ENCODE results near the gene DDAH1.
"Not testable (repeated sequence)": the region's sequence is repeated elsewhere in the genome, so short reads cannot be mapped to it uniquely, and the experiment has no call there.

Gene DDAH1

DNA sequence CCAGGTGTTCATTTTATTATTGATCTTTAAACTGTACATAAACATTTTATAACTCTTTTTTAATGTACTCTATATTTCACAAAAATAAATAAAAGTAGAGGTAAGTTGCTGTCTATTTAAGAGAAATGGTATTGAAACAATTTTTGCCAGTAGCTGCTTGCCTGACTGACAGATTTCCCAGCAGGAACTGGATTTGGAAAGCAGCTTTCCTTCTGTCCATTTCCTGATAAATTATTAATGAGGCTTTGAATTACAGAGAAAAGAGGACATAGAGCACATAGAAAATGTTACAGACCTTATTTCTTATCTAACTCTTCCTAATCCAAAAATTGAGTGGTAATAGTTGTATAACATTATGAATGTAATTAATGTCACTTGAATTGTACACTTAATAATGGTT, 108.8 kb downstream of the DDAH1 start:
- Mint-ChIP-seq H3K9me3 (no peaks in the 10 kb centered on the region), H3K27ac (no peak overlapping the region), H3K27me3 (no peaks in the 10 kb centered on the region)

DNA sequence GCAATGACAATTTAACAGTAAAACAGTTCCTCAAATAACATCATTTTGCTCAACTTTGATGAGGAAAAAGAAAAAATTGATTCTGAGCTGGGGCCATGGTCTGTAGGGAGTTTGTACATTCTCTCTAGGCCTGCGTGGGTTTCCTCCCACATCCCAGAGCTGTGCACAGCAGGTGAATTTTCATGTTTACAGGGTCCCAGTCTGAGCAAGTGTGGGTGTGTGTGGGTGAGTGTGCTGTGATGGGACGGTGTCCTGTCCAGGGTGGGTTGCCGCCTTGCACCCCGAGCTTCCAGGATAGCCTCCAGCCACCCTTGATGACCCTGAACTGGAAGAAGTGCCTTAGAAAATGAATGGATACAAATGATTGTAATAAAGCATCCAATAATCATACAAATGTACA, 112.9 kb downstream of the DDAH1 start:
- Mint-ChIP-seq H3K27ac (no peak overlapping the region), H3K4me3 (no peak overlapping the region), H3K4me1 (ENCODE audit: low read depth) (no peaks in the 10 kb centered on the region), H3K36me3 (ENCODE audit: low read depth) (no peaks in the 10 kb centered on the region), H3K9me3 (no peaks in the 10 kb centered on the region), H3K27me3 (no peaks in the 10 kb centered on the region)

More for the DNA sequence above, 108.8 kb downstream of the DDAH1 start:
- H3K4me3 Mint-ChIP-seq, result no peak overlapping the region
- no peaks in the 10 kb centered on the region for H3K36me3 Mint-ChIP-seq (ENCODE audit: low read depth)
- H3K4me1 Mint-ChIP-seq (ENCODE audit: low read depth), result no peaks in the 10 kb centered on the region

DNA sequence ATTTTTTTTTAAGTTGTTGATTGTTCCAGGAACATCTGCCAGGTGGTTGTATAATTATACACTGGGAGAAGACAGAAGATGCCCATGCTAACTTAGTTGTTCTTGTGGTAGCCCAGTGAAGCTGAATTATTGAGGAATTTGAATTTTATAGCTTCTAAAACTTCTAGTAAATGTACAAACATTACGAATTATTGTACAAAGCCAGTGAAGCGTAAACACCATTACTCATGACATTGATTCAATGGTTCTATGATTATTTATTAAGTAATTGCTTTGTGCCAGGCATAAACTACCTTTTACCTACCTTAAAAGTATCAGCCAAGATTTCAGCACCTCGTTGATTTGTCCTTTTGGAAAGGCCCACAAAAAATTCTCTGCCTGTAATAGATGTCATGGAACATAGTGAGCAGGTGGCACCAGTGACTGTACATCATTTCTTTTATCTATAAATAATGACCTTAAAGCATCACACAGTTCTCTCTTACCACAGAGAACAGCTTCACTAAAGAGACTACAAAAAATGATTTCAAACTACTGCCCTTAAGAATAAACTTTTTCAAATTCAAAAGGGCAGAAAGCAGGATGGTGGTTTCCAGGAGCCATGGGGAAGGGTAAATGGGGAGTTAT, 113.6 kb downstream of the DDAH1 start:
- no peaks in the 10 kb centered on the region for H3K9me3 Mint-ChIP-seq
- no peaks in the 10 kb centered on the region for H3K27me3 Mint-ChIP-seq
- no peak overlapping the region for H3K4me3 Mint-ChIP-seq
- H3K27ac Mint-ChIP-seq, result no peak overlapping the region
- H3K4me1 Mint-ChIP-seq (ENCODE audit: low read depth), result no peaks in the 10 kb centered on the region
- H3K36me3 Mint-ChIP-seq (ENCODE audit: low read depth), result no peaks in the 10 kb centered on the region

GRCh38 chr1:85349224-85349623, 115.7 kb downstream of the DDAH1 start:
- no peaks in the 10 kb centered on the region for H3K4me1 Mint-ChIP-seq (ENCODE audit: low read depth)
- H3K27ac Mint-ChIP-seq, result no peak overlapping the region
- no peak overlapping the region for H3K4me3 Mint-ChIP-seq
- peaks cover 4% of the 10 kb centered on the region for H3K27me3 Mint-ChIP-seq
- H3K36me3 Mint-ChIP-seq (ENCODE audit: low read depth), result no peaks in the 10 kb centered on the region
- no peaks in the 10 kb centered on the region for H3K9me3 Mint-ChIP-seq

DNA sequence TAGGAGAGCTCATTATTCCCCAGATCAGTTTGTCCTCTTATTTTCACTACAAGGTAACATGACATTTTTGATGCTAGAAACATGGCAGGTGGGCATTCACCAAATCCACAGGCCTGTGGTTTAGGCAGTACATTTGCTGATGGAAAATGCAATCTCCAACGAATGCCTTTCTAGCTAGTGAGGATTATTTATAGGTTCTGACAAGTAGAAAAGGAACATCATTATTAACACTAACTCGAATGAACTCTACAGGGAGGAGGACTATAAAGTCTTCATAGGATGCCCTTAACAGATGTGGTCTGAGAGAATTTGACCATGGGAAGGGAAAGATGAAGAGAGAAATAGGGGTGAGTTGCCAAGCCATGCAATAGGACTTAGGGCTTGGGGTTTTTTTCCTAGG, 117.1 kb downstream of the DDAH1 start:
- peaks cover 7% of the 10 kb centered on the region for H3K27me3 Mint-ChIP-seq
- no peaks in the 10 kb centered on the region for H3K9me3 Mint-ChIP-seq
- no peaks in the 10 kb centered on the region for H3K36me3 Mint-ChIP-seq (ENCODE audit: low read depth)
- no peak overlapping the region for H3K4me3 Mint-ChIP-seq
- no peak overlapping the region for H3K27ac Mint-ChIP-seq
- no peaks in the 10 kb centered on the region for H3K4me1 Mint-ChIP-seq (ENCODE audit: low read depth)

GRCh38 chr1:85347275-85347674, 117.7 kb downstream of the DDAH1 start:
- not testable (repeated sequence) for H3K27ac Mint-ChIP-seq; H3K4me3 Mint-ChIP-seq; H3K4me1 Mint-ChIP-seq (ENCODE audit: low read depth); H3K9me3 Mint-ChIP-seq; H3K36me3 Mint-ChIP-seq (ENCODE audit: low read depth)
- H3K27me3 Mint-ChIP-seq, result peaks cover 10% of the 10 kb centered on the region

DNA sequence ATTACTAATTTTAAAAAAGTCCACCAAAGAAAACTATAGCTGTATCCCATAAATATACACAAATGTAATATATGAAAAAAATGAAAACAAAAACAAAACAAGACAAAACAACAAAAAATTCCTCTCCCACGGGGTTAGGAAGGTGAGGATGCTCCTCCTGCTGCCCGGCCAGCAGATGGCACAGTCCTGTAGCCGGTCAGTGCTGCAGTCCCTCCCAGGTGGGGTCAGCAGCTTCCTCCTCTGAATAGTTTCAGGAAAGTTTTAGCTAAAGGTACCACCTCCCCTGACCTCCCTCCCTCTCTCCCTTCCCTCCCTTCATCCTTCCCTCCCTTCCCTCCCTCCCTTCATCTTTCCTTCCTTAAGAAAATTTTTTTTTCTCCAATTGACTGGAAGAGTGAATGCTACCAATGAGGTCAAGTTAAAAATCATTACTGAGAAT, 120.7 kb downstream of the DDAH1 start:
- Mint-ChIP-seq H3K4me1 (ENCODE audit: low read depth) (no peaks in the 10 kb centered on the region), H3K27me3 (peaks cover 34% of the 10 kb centered on the region), H3K4me3 (no peak overlapping the region), H3K27ac (no peak overlapping the region), H3K9me3 (no peaks in the 10 kb centered on the region), H3K36me3 (ENCODE audit: low read depth) (no peaks in the 10 kb centered on the region)

DNA sequence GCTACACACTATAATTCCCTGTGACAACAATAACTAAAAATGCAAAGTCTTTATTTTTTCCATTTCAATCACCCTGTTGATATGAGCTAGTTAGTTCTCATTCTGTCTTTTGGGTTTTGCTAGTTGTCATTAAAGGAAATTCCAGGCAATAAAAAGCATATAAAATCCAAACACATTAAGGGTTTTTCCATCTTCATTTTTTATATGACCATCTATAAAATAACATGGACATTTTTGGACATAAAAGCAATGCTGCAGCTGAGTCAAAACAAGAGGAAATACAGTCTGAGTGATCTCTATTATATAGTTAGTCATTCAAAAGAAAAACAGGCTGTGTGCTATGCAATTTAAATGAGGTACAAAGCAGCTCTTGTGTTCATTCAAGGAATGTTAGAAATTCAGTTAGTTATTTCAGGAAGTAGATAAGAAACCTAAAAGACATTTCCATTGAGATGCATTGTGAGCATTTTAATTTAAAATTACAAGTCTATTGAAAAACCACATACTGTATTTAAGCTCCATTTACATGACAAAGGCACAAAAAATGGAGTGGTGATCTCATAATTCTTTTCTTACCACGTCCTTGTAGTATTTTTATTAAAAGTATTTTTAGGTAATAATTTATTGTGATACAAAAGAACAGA, 121.2 kb downstream of the DDAH1 start:
- Mint-ChIP-seq H3K36me3 (ENCODE audit: low read depth) (no peaks in the 10 kb centered on the region), H3K4me1 (ENCODE audit: low read depth) (no peaks in the 10 kb centered on the region), H3K4me3 (no peak overlapping the region), H3K27me3 (peaks cover 36% of the 10 kb centered on the region), H3K9me3 (no peaks in the 10 kb centered on the region), H3K27ac (no peak overlapping the region)

DNA sequence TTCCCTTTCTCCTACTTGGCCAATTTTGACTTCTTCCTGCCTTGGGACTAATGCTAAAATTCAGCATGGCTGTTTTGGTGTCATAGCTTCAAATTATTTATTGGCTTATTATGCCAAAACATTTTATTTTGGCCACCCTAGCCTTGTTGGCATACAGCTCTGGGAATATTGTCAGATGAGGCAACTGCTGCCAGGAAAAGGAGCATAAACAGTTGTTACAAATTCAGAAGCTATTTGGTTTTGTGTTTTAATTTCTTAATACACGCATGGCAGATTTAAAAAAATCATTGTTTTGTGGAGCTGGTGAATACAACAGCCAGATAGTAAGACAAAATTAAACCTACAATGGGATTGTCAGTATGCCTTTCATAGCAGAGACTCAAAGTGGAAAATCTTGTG, 121.7 kb downstream of the DDAH1 start:
- Mint-ChIP-seq H3K27ac (no peak overlapping the region), H3K36me3 (ENCODE audit: low read depth) (no peaks in the 10 kb centered on the region), H3K27me3 (peaks cover 39% of the 10 kb centered on the region), H3K9me3 (no peaks in the 10 kb centered on the region), H3K4me3 (no peak overlapping the region), H3K4me1 (ENCODE audit: low read depth) (no peaks in the 10 kb centered on the region)

GRCh38 chr1:85342207-85342606, 122.8 kb downstream of the DDAH1 start:
- Mint-ChIP-seq H3K4me3 (no peak overlapping the region), H3K36me3 (ENCODE audit: low read depth) (no peaks in the 10 kb centered on the region), H3K27ac (no peak overlapping the region), H3K4me1 (ENCODE audit: low read depth) (no peaks in the 10 kb centered on the region), H3K9me3 (no peaks in the 10 kb centered on the region), H3K27me3 (peaks cover 44% of the 10 kb centered on the region)

GRCh38 chr1:85340427-85340826, 124.5 kb downstream of the DDAH1 start:
- Mint-ChIP-seq H3K4me1 (ENCODE audit: low read depth) (no peaks in the 10 kb centered on the region), H3K36me3 (ENCODE audit: low read depth) (no peaks in the 10 kb centered on the region), H3K4me3 (no peak overlapping the region), H3K9me3 (no peaks in the 10 kb centered on the region), H3K27me3 (peaks cover 40% of the 10 kb centered on the region), H3K27ac (no peak overlapping the region)

DNA sequence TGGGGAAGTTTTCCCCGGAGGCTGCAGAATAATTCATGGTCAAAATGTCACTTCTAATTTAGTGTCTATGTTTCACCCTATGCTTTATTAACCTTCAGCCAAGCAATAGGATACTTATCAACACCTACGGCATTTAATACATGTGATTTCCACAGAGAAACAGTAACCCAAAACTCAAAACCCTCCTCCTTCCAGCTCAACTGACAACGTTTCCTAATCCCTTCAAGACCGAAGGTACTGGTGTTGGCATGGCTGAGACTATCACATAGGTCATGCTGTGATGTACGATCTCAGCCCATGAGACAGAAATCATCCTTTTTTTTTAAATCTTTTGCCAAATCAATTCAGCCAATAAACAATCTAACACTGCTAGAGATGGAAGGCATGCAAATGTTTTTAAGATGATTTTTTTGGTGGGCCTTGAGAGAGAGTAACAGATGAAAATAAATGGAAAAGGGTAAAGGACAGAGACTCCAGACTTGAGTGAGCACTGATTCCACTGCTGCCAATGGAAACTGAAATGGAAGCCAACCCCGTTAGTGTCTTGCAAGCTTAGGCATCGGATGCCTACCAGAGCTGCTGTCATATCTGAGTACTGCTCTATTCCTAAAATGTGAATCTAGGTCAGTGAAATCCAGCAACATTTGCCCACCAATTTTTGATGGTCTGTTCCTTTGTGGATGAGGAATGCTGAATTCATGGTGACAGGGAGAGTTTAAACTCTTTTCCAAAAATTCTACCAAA, 125.1 kb downstream of the DDAH1 start:
- Mint-ChIP-seq H3K27me3 (peaks cover 40% of the 10 kb centered on the region), H3K36me3 (ENCODE audit: low read depth) (no peaks in the 10 kb centered on the region), H3K9me3 (no peaks in the 10 kb centered on the region), H3K4me3 (no peak overlapping the region), H3K27ac (no peak overlapping the region), H3K4me1 (ENCODE audit: low read depth) (peaks cover 6% of the 10 kb centered on the region)

GRCh38 chr1:85339089-85339488, 125.9 kb downstream of the DDAH1 start:
- Mint-ChIP-seq H3K4me1 (ENCODE audit: low read depth) (peaks cover 13% of the 10 kb centered on the region), H3K9me3 (peaks cover 2% of the 10 kb centered on the region), H3K36me3 (ENCODE audit: low read depth) (peaks cover 2% of the 10 kb centered on the region), H3K27me3 (peaks cover 40% of the 10 kb centered on the region), H3K27ac (no peak overlapping the region), H3K4me3 (no peak overlapping the region)

DNA sequence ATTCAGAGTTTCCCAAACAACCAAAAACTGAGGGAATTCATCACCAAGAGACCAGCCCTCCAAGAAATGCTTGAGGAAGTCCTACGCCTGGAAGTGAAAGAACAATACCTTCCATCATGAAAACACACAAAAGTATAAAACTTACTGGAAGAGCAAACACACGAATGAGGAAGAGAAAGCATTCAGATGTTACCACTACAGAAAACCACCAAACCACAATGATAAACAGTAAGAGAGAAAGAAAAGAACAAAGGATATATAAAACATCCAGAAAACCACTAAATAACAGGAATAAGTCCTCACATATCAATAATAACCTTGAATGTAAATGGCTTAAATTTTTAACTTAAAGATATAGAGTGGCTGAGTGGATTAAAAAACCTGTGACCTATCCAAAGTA, 130.0 kb downstream of the DDAH1 start:
- peaks cover 24% of the 10 kb centered on the region for H3K27me3 Mint-ChIP-seq
- H3K36me3 Mint-ChIP-seq (ENCODE audit: low read depth), result peaks cover 6% of the 10 kb centered on the region
- H3K4me3 Mint-ChIP-seq, result no peak overlapping the region
- peaks cover 21% of the 10 kb centered on the region for H3K4me1 Mint-ChIP-seq (ENCODE audit: low read depth)
- peaks cover 17% of the 10 kb centered on the region for H3K9me3 Mint-ChIP-seq
- no peak overlapping the region for H3K27ac Mint-ChIP-seq

GRCh38 chr1:85333186-85333585, 131.8 kb downstream of the DDAH1 start:
- Mint-ChIP-seq H3K4me3 (no peak overlapping the region), H3K27me3 (peaks cover 20% of the 10 kb centered on the region), H3K36me3 (ENCODE audit: low read depth) (peaks cover 6% of the 10 kb centered on the region), H3K9me3 (peaks cover 17% of the 10 kb centered on the region), H3K4me1 (ENCODE audit: low read depth) (peaks cover 21% of the 10 kb centered on the region), H3K27ac (no peak overlapping the region)
